Fibroblast of the conjunctiva (primary cell): ENCODE data around the gene MYH4.

Experiments used
- DNase-seq: peaks from one replicate; pipeline ENCODE4 v3.0.0-alpha.2; 2010; ENCODE audit warnings: low read depth

The MYH4 gene

DNA sequence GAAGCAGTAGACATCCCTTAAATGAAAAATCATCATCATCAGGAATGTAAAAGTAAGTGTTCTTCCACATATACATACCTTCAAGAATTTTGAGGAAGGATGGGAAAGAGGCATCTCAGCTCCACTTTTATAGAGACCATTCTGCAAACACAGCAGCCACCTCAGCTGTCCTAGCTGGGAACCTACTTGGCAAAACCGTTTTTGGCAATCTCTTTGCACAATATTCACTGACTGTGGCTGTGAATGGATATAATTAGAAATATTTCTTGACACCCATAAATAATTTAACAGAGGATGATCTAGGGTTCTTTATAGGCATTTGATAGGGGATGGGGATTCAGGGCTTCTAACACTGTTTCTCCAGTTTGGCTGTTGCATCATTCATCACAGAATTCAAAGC is at the start of gene MYH4:
TSS of gene MYH4 (minus strand) at position 101 of the 400 bp plus-strand sequence. CDS start 2,814 bp downstream, outside the sequence.
- DNase-seq, result no peak

- no peak for DNase-seq
Measured at GRCh38 chr17:10518271-10519037, 49.1 kb upstream of the MYH4 start, which contains the start of gene MYH1. MYH1 (minus strand) TSS chr17:10518542; CDS start chr17:10516642, 1,900 bp downstream.

DNA sequence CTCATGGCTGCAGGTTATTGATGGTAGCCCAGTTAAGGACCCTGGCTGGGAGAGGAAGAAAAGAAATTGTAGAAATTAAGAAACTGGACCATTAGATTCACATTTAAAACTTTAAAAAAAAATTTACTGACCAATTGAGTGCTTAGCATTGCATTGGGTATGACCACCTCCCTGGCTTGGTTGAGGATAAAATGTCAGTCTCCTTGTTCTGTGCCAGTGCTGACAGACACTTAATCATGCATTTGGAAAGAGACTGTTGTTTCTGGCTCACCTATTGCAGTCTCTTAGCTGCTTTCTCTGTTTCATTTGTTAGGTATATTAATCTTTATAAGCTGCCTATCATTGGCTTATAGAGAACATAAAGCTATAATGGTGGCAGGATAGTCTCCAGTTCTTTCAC is 47.3 kb upstream of the MYH4 start:
- DNase-seq, result no peak

DNA sequence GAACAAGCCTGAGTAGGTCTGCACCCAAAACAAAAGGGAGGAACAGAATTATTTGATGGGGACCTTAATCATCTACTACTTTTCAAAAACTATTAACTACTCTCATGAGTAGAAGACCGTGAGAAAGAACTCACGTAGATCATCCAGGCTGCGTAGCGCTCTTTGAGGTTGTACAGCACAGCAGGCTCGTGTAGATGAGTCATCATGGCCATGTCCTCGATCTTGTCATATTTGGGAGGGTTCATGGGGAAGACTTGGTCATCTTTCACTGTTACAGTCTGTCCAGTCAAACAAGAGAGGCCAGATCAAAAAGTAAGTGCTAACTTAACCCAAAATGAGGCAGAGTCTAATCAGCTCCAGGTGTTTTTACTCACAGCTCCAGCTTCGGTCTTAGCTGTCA is 46.7 kb upstream of the MYH4 start:
- DNase-seq, result no peak

DNA sequence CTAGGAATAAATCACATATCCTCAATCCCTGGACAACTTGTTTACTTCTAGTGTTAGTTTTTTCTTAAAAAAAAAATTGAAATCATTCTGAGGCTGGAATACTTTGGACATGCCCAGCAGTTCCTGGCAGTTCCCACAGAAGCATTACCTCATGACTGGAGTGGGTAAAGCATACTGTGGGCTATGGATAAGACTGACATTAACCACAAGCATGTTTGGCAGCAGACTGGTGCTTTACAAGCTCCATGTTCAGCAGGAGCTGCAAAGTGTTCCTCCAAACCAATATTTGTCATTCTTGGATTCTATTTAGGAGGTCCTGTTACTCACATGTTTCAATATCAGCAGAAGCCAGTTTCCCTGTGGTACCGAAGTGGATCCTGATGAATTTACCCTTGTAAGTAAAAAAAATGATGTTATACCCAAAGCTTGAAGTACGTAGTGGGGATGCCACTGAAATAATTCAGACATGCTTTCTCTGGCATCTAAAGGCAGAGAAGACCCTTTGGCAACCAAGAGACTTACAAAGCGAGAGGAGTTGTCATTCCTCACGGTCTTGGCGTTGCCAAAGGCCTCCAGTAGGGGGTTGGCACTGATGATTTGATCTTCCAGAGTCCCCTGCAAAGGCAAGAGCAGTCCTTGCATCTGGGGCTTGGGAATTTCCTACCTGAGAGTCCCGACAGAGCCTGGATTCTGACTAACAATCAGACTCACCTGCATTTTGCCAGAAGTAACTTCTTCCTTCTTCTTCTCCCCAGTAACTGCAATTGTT is 44.1 kb upstream of the MYH4 start:
- no peak for DNase-seq

DNA sequence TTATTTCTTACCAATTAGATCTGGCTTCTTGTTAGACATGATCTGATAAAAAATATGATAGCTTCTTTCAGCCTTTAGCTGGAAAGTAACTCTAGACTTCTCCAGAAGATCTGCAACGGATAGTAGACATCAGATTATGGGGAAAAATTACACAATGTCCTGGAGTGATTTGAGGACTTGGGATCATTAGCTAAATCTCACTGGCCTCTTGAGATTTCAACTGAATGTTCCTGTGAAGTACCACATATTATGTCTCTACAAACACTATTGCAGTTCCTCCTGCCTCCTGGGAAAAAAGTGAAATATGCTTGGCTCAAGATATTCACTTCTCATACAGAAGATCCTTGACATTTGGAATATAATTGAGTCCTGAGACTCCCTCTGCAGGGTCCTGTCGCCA is 43.5 kb upstream of the MYH4 start:
- DNase-seq, result no peak

DNA sequence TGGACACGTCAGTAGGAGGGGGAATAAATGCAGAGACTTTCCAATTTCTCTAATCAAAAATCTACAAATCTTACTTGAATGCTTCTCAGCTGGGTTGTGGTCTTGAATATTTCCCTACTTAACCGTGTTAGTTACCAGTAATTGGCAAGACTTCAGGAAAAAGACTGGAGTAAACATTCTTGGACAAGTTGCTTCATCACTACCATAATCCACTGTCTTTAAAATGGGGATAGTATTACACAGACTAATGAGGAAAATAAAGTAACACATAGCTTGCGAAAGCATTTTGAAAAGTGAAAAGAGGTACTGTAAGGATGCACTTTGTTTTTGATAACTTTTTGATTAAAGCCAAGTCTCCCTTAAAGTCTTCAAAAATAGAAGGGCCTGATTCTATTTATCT is 30.6 kb upstream of the MYH4 start:
- DNase-seq, result no peak

DNA sequence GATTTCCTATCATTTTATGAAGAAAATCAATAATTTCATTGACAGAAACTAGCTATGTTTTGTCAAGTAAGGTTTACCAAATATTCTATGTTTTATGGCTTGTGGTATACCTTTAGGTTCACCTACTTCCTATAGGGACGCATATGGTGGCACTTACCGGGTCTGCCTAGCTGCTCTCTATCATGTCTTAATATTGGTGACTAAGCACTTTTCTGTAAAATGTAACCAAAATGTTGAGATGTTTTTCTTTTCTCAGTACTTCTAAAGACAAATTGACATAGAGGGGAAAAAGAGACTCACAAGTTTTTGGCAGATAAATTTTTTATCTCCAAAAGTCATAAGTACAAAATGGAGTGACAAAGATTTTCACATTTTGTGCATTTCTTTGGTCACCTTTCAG is 22.6 kb upstream of the MYH4 start:
- no peak for DNase-seq

DNA sequence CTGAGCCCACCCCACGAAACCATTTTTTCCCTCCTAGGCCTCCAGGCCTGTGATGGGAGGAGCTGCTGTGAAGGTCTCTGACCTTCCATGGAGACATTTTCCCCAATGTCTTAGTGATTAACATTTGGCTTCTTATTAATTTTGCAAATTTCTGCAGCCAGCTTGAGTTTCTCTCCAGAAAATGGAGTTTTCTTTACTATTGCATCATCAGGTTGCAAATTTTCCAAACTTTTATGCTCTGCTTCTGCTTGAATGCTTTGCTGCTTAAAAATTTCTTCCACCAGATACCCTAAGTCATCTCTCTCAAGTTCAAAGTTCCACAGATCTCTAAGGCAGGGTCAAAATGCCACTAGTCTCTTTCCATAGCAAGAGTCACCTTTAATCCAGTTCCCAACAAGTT is 12.9 kb upstream of the MYH4 start:
- no peak for DNase-seq

- DNase-seq, result no peak
Measured at GRCh38 chr17:10477701-10478100, 8.3 kb upstream of the MYH4 start.

DNA sequence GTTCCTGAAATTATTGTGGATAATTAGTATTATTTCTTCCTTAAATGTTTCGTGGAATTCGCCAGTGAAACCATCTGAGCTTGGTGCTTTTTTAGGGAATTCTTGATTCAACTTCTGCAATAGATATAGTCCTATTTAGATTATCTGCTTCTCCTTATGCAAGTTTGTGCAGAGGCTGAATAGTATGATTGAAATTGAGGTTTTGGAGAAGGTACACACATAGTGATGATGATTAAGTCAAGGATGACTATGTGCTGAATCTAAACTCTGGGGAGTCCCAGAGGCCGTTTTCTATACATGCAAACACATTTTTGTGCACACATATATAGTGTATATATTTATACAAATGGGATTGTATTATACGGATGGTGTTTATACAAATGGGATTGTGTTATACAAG is 5.2 kb upstream of the MYH4 start:
- DNase-seq, result no peak

DNA sequence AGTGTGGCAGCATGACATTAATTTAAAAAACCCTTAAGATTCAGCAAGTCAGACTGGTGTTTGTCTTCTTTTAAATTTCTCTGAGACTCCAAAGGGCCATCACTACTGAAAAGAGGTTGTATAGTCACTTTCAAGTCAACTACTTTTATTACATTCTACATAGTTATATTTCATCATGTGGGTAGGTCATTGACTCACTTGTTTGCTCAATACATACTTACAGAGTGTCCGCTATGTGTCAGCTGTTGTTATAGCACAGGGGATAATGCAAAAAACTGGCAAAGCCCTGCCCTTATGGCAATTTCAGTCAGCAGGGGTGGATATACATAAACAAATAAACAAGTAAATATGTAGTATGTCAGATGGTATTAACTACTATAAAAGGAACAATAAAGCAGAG is 2.5 kb upstream of the MYH4 start:
- no peak for DNase-seq

DNA sequence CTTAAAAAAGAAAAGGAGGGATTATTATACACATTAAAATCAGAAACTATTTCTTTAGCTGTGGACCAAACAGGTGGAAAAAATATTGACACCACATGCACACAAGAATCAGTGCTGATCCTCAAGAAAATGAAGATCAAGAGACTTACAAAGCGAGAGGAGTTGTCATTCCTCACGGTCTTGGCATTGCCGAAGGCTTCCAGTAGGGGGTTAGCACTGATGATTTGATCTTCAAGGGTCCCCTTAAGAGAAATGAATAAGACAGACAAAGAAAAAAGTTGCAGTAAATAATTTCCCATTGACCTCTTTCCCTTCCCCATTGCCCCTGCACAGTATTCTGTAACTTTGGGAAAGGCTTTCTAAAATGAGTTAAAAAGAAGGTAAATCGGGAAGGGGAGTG is 6.0 kb downstream of the MYH4 start:
- no peak for DNase-seq

DNA sequence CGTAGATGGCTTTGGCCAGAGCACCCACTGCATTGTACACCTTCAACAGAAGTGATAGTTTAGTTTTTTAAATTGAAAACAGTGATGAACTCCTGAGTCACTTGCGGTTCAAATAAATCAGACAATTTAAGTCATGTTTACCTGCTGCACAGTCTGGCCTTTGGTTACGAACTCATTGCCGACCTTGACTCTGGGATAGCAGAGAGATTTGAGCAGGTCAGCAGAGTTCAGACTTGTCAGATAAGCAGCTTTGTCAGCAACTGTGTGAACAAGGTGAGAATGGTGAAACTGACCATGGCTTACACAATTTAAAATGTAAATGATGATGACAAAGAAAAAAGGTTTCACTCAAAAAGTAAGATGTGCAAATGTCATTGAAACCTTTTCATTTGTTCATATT is 9.3 kb downstream of the MYH4 start:
- DNase-seq, result no peak

- DNase-seq, result no peak
Measured at GRCh38 chr17:10458701-10459100, 10.7 kb downstream of the MYH4 start.

GRCh38 chr17:10457952-10458351 is 11.4 kb downstream of the MYH4 start:
- no peak for DNase-seq

DNA sequence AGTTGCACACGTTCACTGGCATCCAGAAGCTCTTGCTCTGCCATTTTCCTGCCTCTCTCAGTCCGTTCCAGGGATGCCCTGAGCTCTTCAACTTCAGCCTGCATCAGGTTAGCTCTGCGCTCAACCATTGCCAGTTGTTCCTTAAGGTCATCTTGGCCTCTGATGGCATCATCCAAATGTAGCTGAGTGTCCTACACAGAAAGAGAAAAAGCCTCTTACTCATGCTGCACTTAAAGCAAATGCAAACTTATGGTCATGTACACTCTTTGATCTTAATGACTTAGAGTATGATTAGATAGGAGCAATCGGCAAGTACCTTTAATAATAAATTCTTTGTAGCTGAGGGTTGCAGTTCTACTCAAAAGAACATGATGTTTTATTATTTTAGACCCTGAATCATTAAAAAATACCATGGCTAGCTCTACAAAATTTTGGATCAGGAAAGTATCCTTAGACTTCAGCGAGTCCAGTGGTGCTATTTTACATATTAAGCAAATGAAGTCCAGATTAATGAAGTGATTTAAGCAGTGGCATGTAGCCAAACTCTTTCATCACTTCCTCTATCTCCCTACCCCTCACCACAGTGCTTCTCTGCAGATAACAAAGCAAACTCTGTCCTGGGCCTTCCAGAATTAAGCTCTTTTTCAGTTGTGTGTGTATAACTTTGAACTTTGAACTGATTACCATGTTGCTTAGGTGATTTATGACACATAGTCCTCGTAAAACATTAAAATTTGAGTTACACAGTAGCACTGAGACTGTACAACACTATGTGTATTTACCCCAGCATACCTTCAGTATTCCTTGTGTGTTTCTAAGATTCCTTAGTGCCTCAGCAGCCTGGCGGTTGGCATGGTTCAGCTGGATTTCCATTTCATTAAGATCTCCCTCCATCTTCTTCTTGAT is 22.1 kb downstream of the MYH4 start:
- DNase-seq, result no peak

DNA sequence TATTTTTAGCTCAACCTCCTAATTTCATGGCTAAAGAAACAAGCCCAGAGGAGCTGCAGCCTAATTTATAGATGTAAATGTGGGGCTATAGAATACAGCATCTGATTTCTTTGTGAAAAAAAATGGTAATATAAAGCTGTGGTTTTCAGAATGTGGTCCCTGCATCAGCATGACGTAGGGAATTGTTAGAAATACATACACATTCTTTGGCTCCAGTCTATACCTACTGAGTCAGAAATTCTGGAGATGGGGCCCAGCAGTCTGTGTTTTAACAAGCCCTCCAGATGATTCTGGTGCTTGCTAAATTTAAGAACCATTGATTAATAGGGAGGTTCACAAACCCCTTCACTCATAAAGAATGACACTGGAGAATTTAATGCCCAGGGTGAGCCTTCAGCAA is 29.5 kb downstream of the MYH4 start:
- no peak for DNase-seq

DNA sequence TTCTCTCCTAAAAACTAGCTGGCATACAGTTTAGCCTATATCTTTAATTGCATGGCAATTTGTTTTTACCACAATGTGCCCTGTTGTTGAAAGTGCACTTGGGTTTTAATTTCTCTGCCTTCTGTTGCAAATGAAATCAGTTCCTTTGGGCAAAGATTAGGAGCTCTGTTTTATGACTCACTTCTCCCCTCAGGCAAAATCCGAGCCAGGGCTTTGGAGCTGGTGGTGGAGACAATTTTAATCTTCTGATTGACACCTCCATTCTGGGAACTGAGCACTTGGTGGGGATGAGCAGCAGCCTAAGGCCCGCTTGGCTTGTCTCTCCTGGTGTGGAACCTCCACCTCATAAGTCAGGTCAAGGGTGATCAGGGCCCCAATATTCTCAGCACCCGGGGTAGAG is 34.3 kb downstream of the MYH4 start:
- no peak for DNase-seq

- DNase-seq, result no peak
Measured at GRCh38 chr17:10429421-10430045, 39.8 kb downstream of the MYH4 start.

DNA sequence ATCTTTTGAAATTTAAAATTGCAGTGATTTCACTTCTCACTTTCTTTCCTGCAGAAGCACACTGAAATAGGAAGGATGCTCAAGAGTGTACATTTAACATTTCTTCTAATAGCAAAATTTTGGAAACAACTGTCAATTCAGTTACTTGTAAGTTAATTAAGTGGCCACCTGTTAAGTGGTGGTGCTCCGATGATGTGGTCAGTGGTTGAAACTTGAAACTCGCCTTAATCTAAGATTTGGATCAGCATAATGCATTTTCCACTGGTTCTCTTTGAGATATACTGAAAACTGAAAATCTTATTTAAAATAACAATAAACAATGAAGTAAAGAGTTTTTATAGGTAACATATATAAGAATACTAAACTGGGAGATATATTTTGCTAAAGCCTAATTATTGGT is 40.6 kb downstream of the MYH4 start:
- DNase-seq, result no peak
